H1 (cell line): ENCODE data around the gene PTCSC3. TPM values are rescaled to one million over a fixed set of nuclear protein-coding genes. Genes with fewer than 3 reads are reported as not detected.

Source experiments
- CTCF ChIA-PET: fragments of 300-600 bp; sonication (Branson Sonifier 250); formaldehyde crosslinking; loops from one replicate; lab custom pipeline; 2021; ENCODE audit not compliant: partially characterized antibody; lab: Charles Lee
- POLR2A ChIA-PET: fragments of 300-600 bp; sonication (Branson Sonifier 250); formaldehyde crosslinking; loops from one replicate; lab custom pipeline; 2021; ENCODE audit warnings: inconsistent platforms; ENCODE audit not compliant: partially characterized antibody; lab: Charles Lee
- DNase-seq, 2 experiments: peaks; one replicate each; pipeline versions ENCODE4 v3.0.0 to v3.0.0-alpha.2; 2010 to 2022; ENCODE audit warnings: low spot score in 2 of 2, low read depth in 1 of 2, mixed read lengths in 1 of 2
- FAIRE-seq: peaks from 2 replicates; lab custom pipeline; 2011; peaks lifted over from hg19 to GRCh38; lab: Jason Lieb, UNC
- H2AFZ ChIP-seq: 2 replicates; pipeline ENCODE4 v1.8.1; 2012; ENCODE audit warnings: low read length, inconsistent platforms
- H2AK5ac ChIP-seq: 2 replicates; pipeline ENCODE4 v1.6.1; 2013; ENCODE audit warnings: low read depth, low read length
- H2BK120ac ChIP-seq: replicated peaks from 2 replicates; pipeline ENCODE3; 2013; ENCODE audit warnings: low read depth, low read length, inconsistent platforms
- H2BK12ac ChIP-seq: 2 replicates; pipeline ENCODE4 v1.6.1; 2013; ENCODE audit warnings: low read depth, low read length
- H2BK15ac ChIP-seq: 2 replicates; pipeline ENCODE4 v1.6.1; 2013; ENCODE audit warnings: low read length
- H2BK20ac ChIP-seq: 2 replicates; pipeline ENCODE4 v1.6.1; 2013; ENCODE audit warnings: low read length
- H2BK5ac ChIP-seq: 2 replicates; pipeline ENCODE4 v1.6.1; 2013; ENCODE audit warnings: low read depth, low read length
- H3K14ac ChIP-seq: 2 replicates; pipeline ENCODE4 v1.6.1; 2013; ENCODE audit warnings: inconsistent platforms; ENCODE audit not compliant: insufficient read length
- H3K18ac ChIP-seq: 2 replicates; pipeline ENCODE4 v1.6.1; 2013; ENCODE audit warnings: low read length; ENCODE audit errors: extremely low read depth
- H3K23ac ChIP-seq: 2 replicates; pipeline ENCODE4 v1.6.1; 2013; ENCODE audit warnings: inconsistent platforms; ENCODE audit not compliant: insufficient read length
- H3K23me2 ChIP-seq: 2 replicates; pipeline ENCODE4 v1.6.1; 2013; ENCODE audit warnings: low read depth, low read length
- H3K27ac ChIP-seq: 2 replicates; pipeline ENCODE4 v1.6.1; 2011; ENCODE audit warnings: low read depth, low read length, inconsistent platforms
- H3K27me3 ChIP-seq, 4 experiments: replicated peaks in 1 of 4; 1 replicate in 1 of 4; 2 replicates in 3 of 4; pipeline versions ENCODE4 v1.6.1 to v1.8.1; 2011 to 2013; ENCODE audit warnings: low read length in 3 of 4, mild to moderate bottlenecking in 3 of 4, inconsistent platforms in 2 of 4, mixed read lengths in 2 of 4, moderate library complexity in 1 of 4; ENCODE audit not compliant: control insufficient read depth in 3 of 4, insufficient read depth in 3 of 4; ENCODE audit errors: extremely low read depth in 1 of 4
- H3K36me3 ChIP-seq, 4 experiments: 2 replicates each; pipeline versions ENCODE4 v1.6.1 to v1.8.1; 2011 to 2013; ENCODE audit warnings: mild to moderate bottlenecking in 4 of 4, low read length in 3 of 4, moderate library complexity in 2 of 4, control low read depth in 1 of 4, inconsistent platforms in 1 of 4; ENCODE audit not compliant: insufficient read depth in 4 of 4, control insufficient read depth in 2 of 4
- H3K4ac ChIP-seq: replicated peaks from 2 replicates; pipeline ENCODE3; 2013; ENCODE audit warnings: low read length, low read depth, mixed read lengths, inconsistent platforms; ENCODE audit not compliant: insufficient read length
- H3K4me1 ChIP-seq, 4 experiments: replicated peaks in 1 of 4; 1 replicate in 1 of 4; 2 replicates in 3 of 4; pipeline versions ENCODE4 v1.6.1 to v1.8.1; 2011 to 2013; ENCODE audit warnings: low read length in 3 of 4, inconsistent platforms in 2 of 4, mixed read lengths in 1 of 4; ENCODE audit not compliant: insufficient read depth in 4 of 4, control insufficient read depth in 3 of 4
- H3K4me2 ChIP-seq, 2 experiments: 2 replicates each; pipeline versions ENCODE4 v1.6.1 to v1.8.1; 2011 to 2013; ENCODE audit warnings: low read depth in 2 of 2, low read length in 2 of 2, control low read depth in 1 of 2, inconsistent platforms in 1 of 2, mild to moderate bottlenecking in 1 of 2; ENCODE audit not compliant: insufficient read depth in 1 of 2
- H3K4me3 ChIP-seq, 4 experiments: fragments of 200-600, 300-600 bp in 1 of 4; sonication (generic), shearing (Covaris generic), sonication (Bioruptor Twin) in 1 of 4; 2 replicates each; pipeline versions ENCODE4 v1.5.1 to v1.8.1; 2011 to 2016; ENCODE audit warnings: low read length in 4 of 4, low read depth in 3 of 4, control low read depth in 2 of 4, inconsistent platforms in 2 of 4, mild to moderate bottlenecking in 2 of 4, mixed read lengths in 1 of 4, moderate library complexity in 1 of 4; ENCODE audit not compliant: insufficient read depth in 2 of 4; ENCODE audit errors: extremely low read depth in 1 of 4
- H3K56ac ChIP-seq: replicated peaks from 2 replicates; pipeline ENCODE3; 2013; ENCODE audit warnings: low read depth, mild to moderate bottlenecking, mixed read lengths, low read length, inconsistent platforms; ENCODE audit not compliant: insufficient read length
- H3K79me1 ChIP-seq: 2 replicates; pipeline ENCODE4 v1.6.1; 2013; ENCODE audit warnings: low read depth, low read length, control low read depth
- H3K79me2 ChIP-seq, 2 experiments: 2 replicates each; pipeline versions ENCODE4 v1.6.1 to v1.8.1; 2012 to 2013; ENCODE audit warnings: low read length in 2 of 2, mild to moderate bottlenecking in 2 of 2, inconsistent platforms in 1 of 2; ENCODE audit not compliant: insufficient read depth in 2 of 2, control insufficient read depth in 1 of 2
- H3K9ac ChIP-seq, 4 experiments: replicated peaks in 1 of 4; 1 replicate in 1 of 4; 2 replicates in 3 of 4; pipeline versions ENCODE4 v1.6.1 to v1.8.1; 2011 to 2013; ENCODE audit warnings: low read depth in 3 of 4, low read length in 3 of 4, control low read depth in 2 of 4, mild to moderate bottlenecking in 2 of 4, moderate library complexity in 2 of 4, inconsistent platforms in 1 of 4; ENCODE audit errors: extremely low read depth in 1 of 4
- H3K9me3 ChIP-seq, 2 experiments: 2 replicates each; pipeline versions ENCODE4 v1.6.1 to v1.8.1; 2012 to 2013; ENCODE audit warnings: mild to moderate bottlenecking in 2 of 2, moderate library complexity in 2 of 2, control low read depth in 1 of 2, inconsistent platforms in 1 of 2, low read depth in 1 of 2, low read length in 1 of 2, mixed read lengths in 1 of 2; ENCODE audit not compliant: insufficient read depth in 2 of 2
- H4K20me1 ChIP-seq, 2 experiments: replicated peaks in 1 of 2; 2 replicates each; pipeline versions ENCODE3 to v1.8.1; 2011 to 2013; ENCODE audit warnings: inconsistent platforms in 2 of 2, low read length in 2 of 2, mild to moderate bottlenecking in 1 of 2; ENCODE audit not compliant: insufficient read depth in 2 of 2, control insufficient read depth in 1 of 2
- H4K5ac ChIP-seq: 2 replicates; pipeline ENCODE4 v1.6.1; 2013; ENCODE audit warnings: low read length, low read depth, mixed read lengths, inconsistent platforms; ENCODE audit not compliant: insufficient read length
- H4K8ac ChIP-seq: 2 replicates; pipeline ENCODE4 v1.8.0; 2013; ENCODE audit warnings: mild to moderate bottlenecking, moderate library complexity, low read length, inconsistent platforms; ENCODE audit not compliant: insufficient read depth; ENCODE audit errors: extremely low read depth
- H4K91ac ChIP-seq: replicated peaks from 2 replicates; pipeline ENCODE3; 2013; ENCODE audit warnings: low read length, mixed read lengths, inconsistent platforms; ENCODE audit not compliant: insufficient read length
- CTCF ChIP-seq, 3 experiments: IDR thresholded peaks; 1 replicate in 2 of 3; 2 replicates in 1 of 3; pipeline versions ENCODE4 v1.5.1 to v1.6.1; 2011; ENCODE audit warnings: low read length in 3 of 3, mild to moderate bottlenecking in 3 of 3, inconsistent platforms in 2 of 3, low read depth in 1 of 3, moderate library complexity in 1 of 3; ENCODE audit not compliant: insufficient read depth in 1 of 3; ENCODE audit errors: control extremely low read depth in 1 of 3
- TEAD4 ChIP-seq: IDR thresholded peaks from 2 replicates; pipeline ENCODE4 v1.6.1; 2012; ENCODE audit warnings: low read depth, low read length, inconsistent platforms, mixed read lengths
- WGBS, 2 experiments: shearing (Covaris generic) in 1 of 2; methylation state at CpG; one replicate each; pipeline versions ENCODE4 v1.1.6 to v1.1.7; 2013 to 2015; ENCODE audit warnings: low lambda C conversion rate in 2 of 2, mixed read lengths in 2 of 2, inconsistent platforms in 1 of 2, low coverage in 1 of 2, missing lambda C conversion rate in 1 of 2; ENCODE audit not compliant: insufficient replicate concordance in 2 of 2, insufficient coverage in 1 of 2, insufficient read length in 1 of 2; ENCODE audit errors: extremely low coverage in 1 of 2, missing lambda C conversion rate in 1 of 2; 5-methylcytosine and 5-hydroxymethylcytosine counted together
- polyA plus RNA-seq, 7 experiments: library from polyadenylated mRNA; depleted of rRNA in 3 of 7; stranded (reverse) in 5 of 7; unstranded in 2 of 7; fragments of >200 nt in 5 of 7; fragments of 200-250 nt in 2 of 7; gene quantifications; 1 replicate in 5 of 7; 2 replicates in 1 of 7; 4 replicates in 1 of 7; pipeline versions ENCODE4 v1.2.1 to v1.2.3, GENCODE V29; 2011 to 2013; ENCODE audit warnings: missing spikeins in 2 of 7, mixed read lengths in 2 of 7
- total RNA-seq: library from RNA; stranded (reverse); fragmentation: NEBNext Ultra II Directional; extraction: Animal tissue kit (Norgen Biotek cat#: 25700); gene quantifications from 2 replicates; pipeline ENCODE4 v1.2.1, GENCODE V29; 2021

PTCSC3 gene
- total and polyA plus RNA-seq, 2 of the 8 experiments (the other 6 are each of a cell fraction or from before 2014, with no cell fraction given): not detected

GRCh38 chr14:36097356-36097755 is 79.2 kb downstream of the PTCSC3 start:
- Histone ChIP-seq H3K27me3 (no peaks in the 10 kb centered on the region), H3K36me3 (no peaks in the 10 kb centered on the region), H2BK15ac (no peak overlapping the region), H3K4me1 (no peaks in the 10 kb centered on the region), H3K23me2 (no peaks in the 10 kb centered on the region; the same call in 1 of the 2 replicates), H2AK5ac (no peak overlapping the region), H3K9ac (no peak overlapping the region), H3K79me2 (no peaks in the 10 kb centered on the region), H3K23ac (no peak overlapping the region), H2BK5ac (no peak overlapping the region), H3K27ac (no peak overlapping the region), H2BK12ac (no peak overlapping the region), H3K9me3 (no peaks in the 10 kb centered on the region), H2AFZ (no peak overlapping the region), H3K4me3 (no peak overlapping the region), H3K56ac (no peak overlapping the region), H3K18ac (no peak overlapping the region), H3K4ac (no peak overlapping the region), H3K14ac (no peak overlapping the region), H4K8ac (no peak overlapping the region), H4K5ac (no peak overlapping the region), H3K4me2 (no peak overlapping the region), H4K20me1 (no peaks in the 10 kb centered on the region), H2BK20ac (no peak overlapping the region), H3K79me1 (no peaks in the 10 kb centered on the region), H2BK120ac (no peak overlapping the region), H4K91ac (no peak overlapping the region)
- ChIA-PET CTCF (interaction anchor here (1.4 to 2.9 kb wide), 3 partner anchors 27 to 277 kb away, joined by 3 to 14 read pairs (median 12); no protein-coding TSS in a partner anchor), POLR2A (no interaction called here)
- FAIRE-seq: no peak
- 100% methylated on average over 1 of the region's 1 CpG; no CpG with 5 or more reads in 1 of the 2 experiments for WGBS, 2 experiments
- TF ChIP-seq CTCF (IDR thresholded peaks at IDR 0.05; ENCODE audit: control extremely low read depth in 1 of 3, insufficient read depth in 1 of 3, low read depth in 1 of 3, low read length in 3 of 3) (no peak), TEAD4 (no peak)
- no peak for DNase-seq
